ENCODE results near the gene ATXN7L1.

The ATXN7L1 gene

DNA sequence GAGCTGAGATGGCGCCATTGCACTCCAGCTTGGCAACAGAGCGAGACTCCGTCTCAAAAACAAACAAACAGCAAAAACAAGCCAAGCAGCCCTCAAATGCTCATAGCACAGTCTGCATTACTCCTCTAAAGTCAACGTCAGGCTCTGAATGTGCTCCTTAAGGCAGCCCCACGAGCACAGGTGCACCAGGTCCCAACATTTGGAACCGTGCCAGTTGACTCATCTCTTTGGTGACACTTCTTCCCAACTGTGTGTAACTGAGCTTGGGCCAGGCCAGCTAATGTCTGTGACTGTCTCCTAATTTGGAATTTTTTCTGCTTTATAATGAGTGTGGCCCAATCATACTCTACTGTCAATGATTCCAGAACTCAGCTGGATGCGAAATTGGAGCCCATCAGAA, 228.8 kb downstream of the ATXN7L1 start:
- no peak for DNase-seq (ENCODE audit: low spot score)
- Histone ChIP-seq H3K27ac (no peak overlapping the region), H3K4me3 (no peak overlapping the region)
- TF ChIP-seq, protein P1, sequence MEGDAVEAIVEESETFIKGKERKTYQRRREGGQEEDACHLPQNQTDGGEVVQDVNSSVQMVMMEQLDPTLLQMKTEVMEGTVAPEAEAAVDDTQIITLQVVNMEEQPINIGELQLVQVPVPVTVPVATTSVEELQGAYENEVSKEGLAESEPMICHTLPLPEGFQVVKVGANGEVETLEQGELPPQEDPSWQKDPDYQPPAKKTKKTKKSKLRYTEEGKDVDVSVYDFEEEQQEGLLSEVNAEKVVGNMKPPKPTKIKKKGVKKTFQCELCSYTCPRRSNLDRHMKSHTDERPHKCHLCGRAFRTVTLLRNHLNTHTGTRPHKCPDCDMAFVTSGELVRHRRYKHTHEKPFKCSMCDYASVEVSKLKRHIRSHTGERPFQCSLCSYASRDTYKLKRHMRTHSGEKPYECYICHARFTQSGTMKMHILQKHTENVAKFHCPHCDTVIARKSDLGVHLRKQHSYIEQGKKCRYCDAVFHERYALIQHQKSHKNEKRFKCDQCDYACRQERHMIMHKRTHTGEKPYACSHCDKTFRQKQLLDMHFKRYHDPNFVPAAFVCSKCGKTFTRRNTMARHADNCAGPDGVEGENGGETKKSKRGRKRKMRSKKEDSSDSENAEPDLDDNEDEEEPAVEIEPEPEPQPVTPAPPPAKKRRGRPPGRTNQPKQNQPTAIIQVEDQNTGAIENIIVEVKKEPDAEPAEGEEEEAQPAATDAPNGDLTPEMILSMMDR (IDR thresholded peaks at IDR 0.05): no peak

DNA sequence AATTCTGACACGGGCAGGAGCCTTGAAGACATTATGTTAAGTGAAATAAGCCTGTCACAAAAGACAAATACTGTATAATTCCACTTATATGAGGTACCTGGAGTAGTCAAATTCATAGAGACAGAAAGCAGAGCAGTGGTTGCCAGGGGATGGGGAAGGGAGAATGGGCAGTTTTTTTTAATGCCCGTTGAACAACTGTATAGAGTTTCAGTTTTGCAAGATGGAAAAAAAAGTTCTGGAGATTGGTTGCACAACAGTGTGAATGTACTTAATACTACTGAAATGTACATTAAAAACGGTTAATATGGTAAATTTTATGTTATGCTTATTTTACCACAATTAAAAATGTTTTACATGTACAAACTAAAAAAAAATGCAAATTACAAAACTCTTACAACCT, 231.5 kb downstream of the ATXN7L1 start:
- Histone ChIP-seq H3K4me3 (no peak overlapping the region), H3K27ac (no peak overlapping the region)
- DNase-seq (ENCODE audit: low spot score): no peak
- TF ChIP-seq, protein P1 (IDR thresholded peaks at IDR 0.05): no peak

DNA sequence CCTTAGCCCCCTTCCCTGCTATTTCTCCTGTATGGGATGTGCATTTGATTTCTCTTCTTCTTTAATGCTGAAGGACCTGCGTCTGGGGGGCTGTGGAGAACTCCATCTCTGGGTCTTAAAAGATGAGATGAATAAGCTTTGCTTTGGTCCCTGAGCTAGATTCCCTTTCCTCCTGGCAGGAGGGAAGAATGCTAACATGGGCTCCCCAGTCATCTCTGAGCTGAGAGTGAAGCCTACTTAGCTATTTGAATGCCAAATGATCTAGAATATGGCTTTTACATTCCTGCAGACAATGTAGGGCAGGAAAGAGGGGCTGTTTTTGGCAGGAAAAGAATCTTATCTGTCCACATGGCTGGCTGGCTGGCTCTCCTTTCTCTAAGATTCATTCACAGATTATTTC, 232.5 kb downstream of the ATXN7L1 start:
- DNase-seq (ENCODE audit: low spot score): no peak
- TF ChIP-seq, protein P1 (IDR thresholded peaks at IDR 0.05): no peak
- no peak overlapping the region for H3K4me3 ChIP-seq
- no peak overlapping the region for H3K27ac ChIP-seq

DNA sequence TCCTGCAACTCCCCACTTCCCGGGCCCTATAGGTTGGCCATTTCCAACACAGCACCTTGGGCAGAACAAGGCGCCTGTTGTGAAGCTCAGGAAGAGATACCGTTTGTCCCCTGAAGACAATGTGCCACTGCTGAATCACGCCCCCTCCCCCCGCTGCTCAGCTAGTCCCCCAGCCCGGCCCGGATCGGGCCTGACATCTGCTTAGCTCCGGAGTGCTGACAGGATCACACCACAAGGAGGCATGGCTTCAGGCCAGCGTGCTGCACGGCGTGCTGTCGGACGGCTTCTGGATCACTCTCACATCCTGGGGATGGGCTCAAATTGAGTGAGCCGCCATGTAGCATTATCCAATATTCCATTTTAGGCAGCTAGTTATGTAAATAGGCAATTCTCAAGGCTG, 233.0 kb downstream of the ATXN7L1 start:
- Histone ChIP-seq H3K27ac (no peak overlapping the region), H3K4me3 (no peak overlapping the region)
- TF ChIP-seq, protein P1 (IDR thresholded peaks at IDR 0.05): no peak
- DNase-seq (ENCODE audit: low spot score): no peak

DNA sequence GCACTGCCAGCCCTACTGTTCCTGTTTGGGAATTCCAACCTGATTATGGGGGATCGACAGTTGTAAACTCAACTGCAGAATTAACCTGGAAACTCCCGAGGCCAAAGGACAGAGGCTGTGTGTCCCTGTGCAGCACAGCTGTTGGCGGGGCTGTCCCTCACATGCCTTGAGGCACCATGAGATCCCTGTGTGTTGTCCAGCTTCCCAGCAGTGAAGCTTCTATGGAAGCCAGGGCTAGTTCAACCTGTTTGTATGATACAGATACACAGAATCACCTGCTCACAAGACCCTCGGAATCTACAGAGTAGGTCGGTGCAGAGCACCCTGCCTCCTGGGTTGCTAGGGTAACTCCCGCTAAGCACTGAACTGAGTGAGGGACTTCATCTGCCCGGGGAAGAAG, 234.1 kb downstream of the ATXN7L1 start:
- DNase-seq (ENCODE audit: low spot score): no peak
- TF ChIP-seq, protein P1 (IDR thresholded peaks at IDR 0.05): no peak
- no peak overlapping the region for H3K27ac ChIP-seq
- H3K4me3 ChIP-seq: no peak overlapping the region

DNA sequence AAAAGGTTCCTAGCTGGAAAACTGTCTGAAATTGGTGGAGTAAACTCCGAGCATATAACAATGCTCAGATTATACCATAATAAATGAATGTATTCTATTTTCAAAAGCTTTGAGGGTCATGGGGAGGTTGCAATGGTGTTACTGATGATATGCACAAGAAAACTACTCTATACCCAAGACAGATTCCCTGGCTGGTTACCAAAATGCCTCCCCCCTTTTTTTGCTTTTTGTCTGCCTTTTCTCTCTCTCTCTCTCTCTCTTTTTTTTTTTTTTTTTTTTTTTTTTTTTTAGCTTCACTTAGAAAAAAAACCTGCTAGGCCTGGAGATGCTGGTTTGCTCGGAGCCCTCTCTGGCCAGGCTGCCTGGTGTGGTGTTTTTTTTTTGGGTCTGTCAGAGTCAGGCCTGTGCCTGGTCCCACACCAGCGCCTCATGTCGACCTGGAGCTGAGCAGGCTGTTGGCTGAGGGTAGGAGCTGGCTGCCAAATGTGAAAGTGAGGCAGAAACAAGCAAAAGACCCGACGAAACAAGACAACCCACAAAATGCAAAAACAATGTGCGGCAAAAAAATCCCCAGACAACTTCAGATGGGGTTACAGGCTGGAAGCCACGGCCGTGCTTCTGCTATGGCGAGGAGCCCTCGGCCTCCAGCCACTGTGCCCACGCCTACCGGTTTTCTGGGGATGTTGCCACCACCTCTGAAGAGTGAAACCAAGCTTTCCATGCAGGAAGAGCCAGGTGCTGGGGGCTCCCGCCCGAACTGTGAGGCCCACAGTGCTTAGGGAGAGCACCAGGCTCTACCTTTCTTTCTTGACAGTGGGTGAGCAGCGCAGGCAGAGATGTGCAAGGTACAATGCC, 235.2 kb downstream of the ATXN7L1 start:
- TF ChIP-seq, protein P1 (IDR thresholded peaks at IDR 0.05): no peak
- Histone ChIP-seq H3K4me3 (no peak overlapping the region), H3K27ac (no peak overlapping the region)
- no peak for DNase-seq (ENCODE audit: low spot score)

All from coronary artery (tissue), 2 donors.